T-helper 2 cell treated with Interferon-gamma antibody and Interleukin-4, amounts not matched to agents 5 μg/mL and 100 μg/mL, for 36 hours (primary cell): ENCODE data around the gene CAPZA2.
"Not testable (repeated sequence)": the region's sequence is repeated elsewhere in the genome, so short reads cannot be mapped to it uniquely, and the experiment has no call there.

Experiments
- DNase-seq: peaks from one replicate; pipeline ENCODE4 v3.0.0; 2021; ENCODE audit warnings: low spot score
- H3K27ac Mint-ChIP-seq: one replicate; pipeline ENCODE4 v1.8.0; 2021; ENCODE audit warnings: mild to moderate bottlenecking, mixed read lengths
- H3K27me3 Mint-ChIP-seq: one replicate; pipeline ENCODE4 v1.8.0; 2021; ENCODE audit warnings: low read depth, mixed read lengths
- H3K36me3 Mint-ChIP-seq: one replicate; pipeline ENCODE4 v1.8.0; 2021; ENCODE audit warnings: low read depth, mixed read lengths
- H3K4me1 Mint-ChIP-seq: one replicate; pipeline ENCODE4 v1.8.0; 2021; ENCODE audit warnings: low read depth, mixed read lengths
- H3K4me3 Mint-ChIP-seq: one replicate; pipeline ENCODE4 v1.8.0; 2022; ENCODE audit warnings: mild to moderate bottlenecking, moderate library complexity, mixed read lengths
- H3K9me3 Mint-ChIP-seq: one replicate; pipeline ENCODE4 v1.8.0; 2021; ENCODE audit warnings: mixed read lengths

CAPZA2 gene

DNA sequence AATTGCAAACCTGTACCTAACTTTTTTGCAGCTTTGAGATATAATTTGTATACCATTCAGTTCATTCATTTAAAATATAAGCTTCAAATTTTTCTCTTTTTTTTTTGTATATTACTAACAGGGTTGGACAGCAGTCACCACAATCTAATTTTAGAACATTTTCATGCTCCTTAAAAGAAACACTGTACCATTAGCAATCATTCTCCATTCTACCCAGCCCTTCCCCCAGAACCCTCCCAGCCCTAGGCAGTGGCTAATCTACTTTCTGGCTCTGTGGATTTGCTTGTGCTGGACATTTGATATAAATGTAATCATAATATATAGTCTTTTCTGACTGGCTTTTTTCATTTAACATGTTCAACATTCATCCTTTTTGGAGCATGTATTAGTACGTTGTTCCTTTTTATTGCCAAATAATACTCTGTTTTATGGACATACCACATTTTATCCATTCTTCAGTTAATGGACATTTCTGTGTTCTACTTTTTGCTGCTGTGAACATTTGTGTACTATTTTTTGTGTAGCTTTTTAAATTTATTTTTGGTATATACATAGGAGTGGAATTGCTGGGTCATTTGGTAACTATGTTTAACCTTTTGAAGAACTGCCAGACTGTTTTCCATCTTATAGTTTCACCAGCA is 50.0 kb downstream of the CAPZA2 start:
- Mint-ChIP-seq H3K4me3 (no peak overlapping the region), H3K9me3 (no peaks in the 10 kb centered on the region), H3K36me3 (peaks cover 51% of the 10 kb centered on the region), H3K27ac (no peak overlapping the region), H3K27me3 (no peaks in the 10 kb centered on the region), H3K4me1 (peaks cover 6% of the 10 kb centered on the region)
- DNase-seq: no peak

DNA sequence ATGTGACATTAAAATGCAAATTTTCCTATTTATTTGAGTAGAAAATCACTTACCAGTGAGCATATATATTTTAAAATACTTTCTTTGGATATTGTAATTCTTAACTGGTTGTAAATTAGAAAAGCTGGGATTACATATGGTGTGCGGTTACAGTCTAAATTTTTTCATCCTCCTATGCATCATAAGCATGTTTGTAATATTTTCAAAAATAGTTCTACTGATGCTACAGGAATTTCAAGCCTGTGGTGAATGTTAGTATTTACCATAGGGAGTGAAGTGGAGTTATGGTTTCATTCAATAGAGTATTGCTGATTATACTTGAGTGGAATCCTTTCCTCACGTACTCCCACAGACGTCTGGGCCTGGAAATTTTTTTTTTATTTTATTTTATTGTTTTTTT is 56.3 kb downstream of the CAPZA2 start:
- DNase-seq: no peak
- H3K27ac Mint-ChIP-seq: no peak overlapping the region

DNA sequence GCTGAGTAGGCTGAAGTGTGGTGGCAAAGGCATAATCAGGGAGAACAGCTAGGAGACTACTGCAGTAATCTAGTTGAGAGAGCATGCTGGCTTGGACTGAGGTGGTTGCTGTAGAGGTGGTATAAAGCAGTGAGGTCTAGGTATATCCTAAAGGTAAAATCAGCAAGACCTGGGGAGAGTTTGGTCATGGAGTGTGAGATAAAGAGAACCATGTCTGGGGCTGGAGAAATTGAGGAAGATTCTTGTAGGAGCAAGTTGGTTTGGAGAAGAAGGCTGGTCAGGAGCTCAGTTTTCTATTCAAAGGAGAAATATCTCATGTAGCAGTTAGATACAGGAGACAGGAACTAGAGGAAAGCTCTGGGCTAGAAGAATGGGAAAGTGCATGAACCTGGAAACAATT is 58.0 kb downstream of the CAPZA2 start:
- Mint-ChIP-seq H3K36me3 (peaks cover 25% of the 10 kb centered on the region), H3K4me3 (no peak overlapping the region), H3K4me1 (no peaks in the 10 kb centered on the region), H3K9me3 (no peaks in the 10 kb centered on the region), H3K27ac (no peak overlapping the region), H3K27me3 (no peaks in the 10 kb centered on the region)
- no peak for DNase-seq

More for the DNA sequence above, 56.3 kb downstream of the CAPZA2 start:
- no peak overlapping the region for H3K4me3 Mint-ChIP-seq
- H3K27me3 Mint-ChIP-seq: no peaks in the 10 kb centered on the region
- no peaks in the 10 kb centered on the region for H3K9me3 Mint-ChIP-seq
- H3K4me1 Mint-ChIP-seq: no peaks in the 10 kb centered on the region
- peaks cover 31% of the 10 kb centered on the region for H3K36me3 Mint-ChIP-seq

DNA sequence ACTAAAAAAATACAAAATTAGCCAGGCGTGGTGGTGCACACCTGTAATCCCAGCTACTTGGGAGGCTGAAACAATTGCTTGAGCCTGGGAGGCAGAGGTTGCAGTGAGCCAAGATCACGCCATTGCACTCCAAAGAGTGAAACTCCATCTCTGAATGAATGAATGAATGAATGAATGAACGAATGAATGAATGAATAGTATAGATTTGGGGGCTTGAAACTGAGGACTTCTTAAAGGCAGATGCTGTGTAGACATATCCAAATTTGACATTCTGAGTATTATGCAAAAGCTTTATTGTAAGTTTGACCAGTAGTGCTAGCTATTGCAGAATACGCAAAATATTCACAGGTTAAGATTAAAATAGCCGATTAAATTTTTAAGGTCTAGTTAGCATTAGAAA is 60.2 kb downstream of the CAPZA2 start:
- Mint-ChIP-seq H3K36me3 (peaks cover 18% of the 10 kb centered on the region), H3K4me3 (no peak overlapping the region), H3K27me3 (no peaks in the 10 kb centered on the region), H3K4me1 (no peaks in the 10 kb centered on the region), H3K27ac (no peak overlapping the region), H3K9me3 (no peaks in the 10 kb centered on the region)
- no peak for DNase-seq

DNA sequence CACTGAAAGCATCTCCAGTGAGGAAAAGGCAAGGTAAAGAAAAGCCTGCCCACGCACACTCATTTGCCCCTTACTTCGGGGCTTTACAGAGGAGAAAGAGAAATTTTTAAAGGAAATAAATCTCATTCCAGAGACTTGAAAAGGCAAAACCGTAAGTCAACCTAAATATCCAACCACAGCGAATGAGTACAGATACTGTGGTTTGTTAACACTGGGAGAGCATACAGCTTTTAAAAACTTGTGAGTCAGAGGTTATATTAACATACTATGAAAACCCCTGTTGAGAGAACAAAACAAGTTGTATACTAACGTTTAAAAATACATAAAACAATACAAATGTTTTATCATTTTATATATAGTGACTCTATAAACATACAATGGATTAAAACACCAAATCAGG is 62.4 kb downstream of the CAPZA2 start:
- Mint-ChIP-seq H3K4me3 (no peak overlapping the region), H3K9me3 (no peaks in the 10 kb centered on the region), H3K27ac (no peak overlapping the region), H3K27me3 (peaks cover 3% of the 10 kb centered on the region), H3K36me3 (peaks cover 7% of the 10 kb centered on the region), H3K4me1 (no peaks in the 10 kb centered on the region)
- no peak for DNase-seq

DNA sequence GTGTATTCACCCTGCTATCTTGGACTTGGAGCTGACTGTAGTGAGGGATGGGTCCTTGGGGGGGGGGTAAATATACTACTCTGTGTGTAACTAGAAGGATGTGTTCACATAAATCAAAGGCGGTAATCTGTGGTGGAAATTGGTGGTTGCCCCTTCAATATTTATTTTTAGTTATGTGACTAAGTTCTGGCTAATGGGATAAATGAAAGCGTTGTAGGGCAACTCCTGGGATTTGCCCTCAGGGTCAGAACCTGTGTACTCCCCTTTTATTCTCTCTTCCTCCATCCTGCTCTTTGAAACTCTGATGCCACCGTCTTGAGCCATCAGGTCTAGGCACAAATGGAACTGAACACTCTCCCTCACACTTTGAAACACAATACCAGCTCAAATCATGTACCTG is 66.6 kb downstream of the CAPZA2 start:
- H3K36me3 Mint-ChIP-seq: no peaks in the 10 kb centered on the region
- H3K27ac Mint-ChIP-seq: no peak overlapping the region
- peaks cover 6% of the 10 kb centered on the region for H3K27me3 Mint-ChIP-seq
- H3K4me1 Mint-ChIP-seq: peaks cover 1% of the 10 kb centered on the region
- H3K4me3 Mint-ChIP-seq: no peak overlapping the region
- no peaks in the 10 kb centered on the region for H3K9me3 Mint-ChIP-seq
- DNase-seq: no peak

DNA sequence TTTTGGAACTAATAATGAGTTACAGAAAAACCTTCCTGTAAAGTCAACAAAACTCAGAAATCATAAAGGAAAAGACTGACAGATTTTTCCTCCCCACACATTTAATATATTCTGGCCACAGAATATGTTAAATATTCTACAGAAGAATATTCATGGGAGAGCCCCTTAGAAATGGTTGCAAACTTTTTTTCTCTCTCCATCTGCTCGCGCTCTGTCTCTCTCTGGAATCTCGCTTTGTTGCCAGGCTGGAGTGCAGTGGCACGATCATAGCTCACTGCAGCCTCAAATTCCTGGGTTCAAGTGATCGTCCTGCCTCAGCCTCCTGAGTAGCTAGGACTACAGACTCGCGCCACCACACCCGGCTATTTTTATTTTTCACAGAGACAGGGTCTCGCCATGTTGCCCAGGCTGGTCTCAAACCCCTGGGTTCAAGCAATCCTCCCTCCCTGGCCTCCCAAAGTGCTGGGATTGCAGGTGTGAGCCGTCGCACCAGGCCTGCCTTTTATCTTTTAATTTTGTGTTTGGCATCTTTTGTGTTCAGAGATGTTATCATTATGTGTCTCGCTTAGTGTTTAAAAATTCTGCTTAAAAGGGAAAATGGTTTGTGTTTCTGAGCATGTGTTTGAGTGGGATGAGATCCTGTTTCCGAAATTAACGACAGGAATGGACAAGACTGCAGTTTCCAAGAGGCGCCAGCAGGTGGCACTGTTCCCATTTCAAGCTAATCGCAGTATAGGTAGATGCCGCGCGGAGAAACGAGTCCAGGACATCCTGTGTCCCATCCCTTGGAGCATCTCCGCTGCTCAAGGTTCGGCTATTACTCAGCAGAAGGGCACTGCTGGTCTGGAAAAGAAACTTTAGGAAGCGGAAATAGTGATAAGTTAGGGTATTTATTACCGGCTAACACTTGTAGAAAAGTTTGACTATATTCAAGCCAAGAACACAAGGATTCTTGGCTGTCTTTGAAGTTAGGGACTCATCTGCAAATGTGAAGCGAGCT is 67.8 kb downstream of the CAPZA2 start:
- H3K27me3 Mint-ChIP-seq: peaks cover 13% of the 10 kb centered on the region
- no peak overlapping the region for H3K27ac Mint-ChIP-seq
- H3K4me1 Mint-ChIP-seq: peaks cover 3% of the 10 kb centered on the region
- no peaks in the 10 kb centered on the region for H3K9me3 Mint-ChIP-seq
- peak; percentile 56 for DNase-seq
- H3K36me3 Mint-ChIP-seq: no peaks in the 10 kb centered on the region
- H3K4me3 Mint-ChIP-seq: no peak overlapping the region

DNA sequence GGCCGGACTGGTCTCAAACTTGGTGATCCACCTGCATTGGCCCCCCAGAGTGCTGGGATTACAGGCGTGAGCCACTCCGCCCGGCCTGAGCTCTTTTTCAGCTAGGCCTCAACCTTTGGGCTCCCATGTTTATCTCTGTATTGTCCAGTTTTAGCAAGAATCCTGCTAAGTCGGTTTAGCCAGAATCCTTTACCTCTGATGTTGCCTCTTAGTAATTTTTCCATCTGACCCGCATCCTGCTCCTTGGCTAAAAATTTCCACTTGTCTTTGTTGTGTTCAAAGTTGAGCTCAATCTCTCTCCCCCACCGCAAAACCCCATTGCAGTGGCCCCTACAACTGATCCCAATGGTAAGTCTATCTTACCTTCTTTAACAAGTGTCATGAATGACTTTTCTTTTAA is 70.2 kb downstream of the CAPZA2 start:
- no peak for DNase-seq
- H3K27ac Mint-ChIP-seq: no peak overlapping the region
- H3K36me3 Mint-ChIP-seq: no peaks in the 10 kb centered on the region
- peaks cover 3% of the 10 kb centered on the region for H3K4me1 Mint-ChIP-seq
- no peak overlapping the region for H3K4me3 Mint-ChIP-seq
- no peaks in the 10 kb centered on the region for H3K9me3 Mint-ChIP-seq
- peaks cover 20% of the 10 kb centered on the region for H3K27me3 Mint-ChIP-seq

DNA sequence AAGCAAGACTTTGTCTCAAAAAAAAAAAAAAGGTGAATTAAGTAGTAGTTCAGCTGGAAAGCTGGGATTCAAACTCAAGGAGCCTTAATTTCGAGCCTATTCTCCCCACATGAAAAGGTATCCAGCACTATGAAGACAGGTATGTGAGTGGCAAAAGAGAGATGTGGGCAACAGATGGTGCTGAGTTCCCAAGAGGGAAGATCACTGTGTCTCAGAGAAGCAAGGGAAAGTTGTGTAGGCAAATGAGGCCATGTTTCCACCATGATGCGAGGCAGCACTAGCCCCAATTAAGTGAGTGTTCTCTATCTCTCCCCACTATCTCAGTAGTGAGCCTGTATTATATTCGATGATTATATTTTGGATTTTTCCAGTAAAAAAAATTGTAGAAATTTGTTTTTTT is 71.1 kb downstream of the CAPZA2 start:
- Mint-ChIP-seq H3K4me3 (no peak overlapping the region), H3K27ac (no peak overlapping the region)

DNA sequence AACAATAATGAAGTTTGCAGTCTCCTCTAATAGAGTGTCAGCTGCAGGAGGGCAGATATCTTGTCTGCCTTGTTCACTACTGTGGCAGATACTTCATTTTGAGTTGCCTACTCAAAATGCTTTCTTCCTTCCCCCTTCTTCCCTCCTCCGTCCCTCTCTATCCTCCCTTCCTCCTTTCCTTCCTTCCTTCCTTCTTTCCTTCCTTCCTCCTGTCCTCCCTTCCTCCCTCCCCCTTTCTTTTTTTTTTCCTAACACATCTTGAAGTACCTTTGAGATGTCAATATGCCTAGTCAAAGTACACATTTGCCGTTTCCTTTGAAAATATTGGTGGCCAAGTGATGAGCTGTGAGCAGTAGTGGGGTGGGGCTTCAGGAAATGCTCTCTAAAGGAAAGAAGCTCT is 72.2 kb downstream of the CAPZA2 start:
- Mint-ChIP-seq H3K4me3 (no peak overlapping the region), H3K9me3 (no peaks in the 10 kb centered on the region), H3K27me3 (peaks cover 24% of the 10 kb centered on the region), H3K36me3 (no peaks in the 10 kb centered on the region), H3K27ac (no peak overlapping the region), H3K4me1 (peaks cover 5% of the 10 kb centered on the region)
- DNase-seq: no peak

More for the DNA sequence above, 71.1 kb downstream of the CAPZA2 start:
- Mint-ChIP-seq H3K4me1 (peaks cover 3% of the 10 kb centered on the region), H3K9me3 (no peaks in the 10 kb centered on the region), H3K27me3 (peaks cover 22% of the 10 kb centered on the region), H3K36me3 (no peaks in the 10 kb centered on the region)
- DNase-seq: no peak

DNA sequence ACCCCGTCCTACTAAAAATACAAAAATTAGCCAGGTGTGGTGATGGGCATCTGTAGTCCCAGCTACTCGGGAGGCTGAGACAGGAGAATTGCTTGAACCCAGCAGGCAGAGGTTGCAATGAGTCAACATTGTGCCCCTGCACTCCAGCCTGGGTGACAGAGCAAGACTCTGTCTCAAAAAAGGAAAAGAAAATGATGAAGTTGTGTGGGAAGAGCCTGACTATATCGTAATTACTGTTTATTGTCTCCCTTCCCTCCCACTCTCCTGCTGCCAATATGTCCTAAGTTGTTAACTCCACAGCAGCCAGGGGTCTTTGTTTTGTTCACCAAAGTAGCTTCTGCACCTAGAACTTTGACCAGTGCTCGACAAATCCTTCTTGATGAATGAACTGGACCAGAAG is 74.5 kb downstream of the CAPZA2 start:
- not testable (repeated sequence) for H3K36me3 Mint-ChIP-seq, H3K4me3 Mint-ChIP-seq, H3K9me3 Mint-ChIP-seq, DNase-seq, H3K27ac Mint-ChIP-seq, H3K4me1 Mint-ChIP-seq
- H3K27me3 Mint-ChIP-seq: peaks cover 29% of the 10 kb centered on the region

DNA sequence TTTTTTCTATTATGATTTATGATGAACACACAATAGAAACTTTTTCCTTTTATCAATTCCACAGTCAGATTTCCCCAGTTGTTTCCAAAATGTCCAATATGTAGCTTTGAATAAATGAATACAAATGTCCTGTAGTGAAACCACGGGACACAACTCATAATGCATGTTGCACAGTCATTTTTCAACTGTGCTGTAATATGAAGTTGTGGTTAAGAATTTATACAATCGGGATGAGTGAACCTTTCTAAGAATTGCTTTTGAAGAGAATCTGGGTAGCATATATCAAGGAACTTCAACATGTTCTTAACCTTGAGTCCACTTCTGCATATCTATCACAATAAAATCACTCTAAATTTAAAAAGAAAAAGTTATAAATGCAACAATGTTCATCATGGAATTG is 76.3 kb downstream of the CAPZA2 start:
- no peaks in the 10 kb centered on the region for H3K9me3 Mint-ChIP-seq
- peaks cover 31% of the 10 kb centered on the region for H3K27me3 Mint-ChIP-seq
- no peak overlapping the region for H3K4me3 Mint-ChIP-seq
- H3K27ac Mint-ChIP-seq: no peak overlapping the region
- peaks cover 5% of the 10 kb centered on the region for H3K4me1 Mint-ChIP-seq
- no peak for DNase-seq
- no peaks in the 10 kb centered on the region for H3K36me3 Mint-ChIP-seq

DNA sequence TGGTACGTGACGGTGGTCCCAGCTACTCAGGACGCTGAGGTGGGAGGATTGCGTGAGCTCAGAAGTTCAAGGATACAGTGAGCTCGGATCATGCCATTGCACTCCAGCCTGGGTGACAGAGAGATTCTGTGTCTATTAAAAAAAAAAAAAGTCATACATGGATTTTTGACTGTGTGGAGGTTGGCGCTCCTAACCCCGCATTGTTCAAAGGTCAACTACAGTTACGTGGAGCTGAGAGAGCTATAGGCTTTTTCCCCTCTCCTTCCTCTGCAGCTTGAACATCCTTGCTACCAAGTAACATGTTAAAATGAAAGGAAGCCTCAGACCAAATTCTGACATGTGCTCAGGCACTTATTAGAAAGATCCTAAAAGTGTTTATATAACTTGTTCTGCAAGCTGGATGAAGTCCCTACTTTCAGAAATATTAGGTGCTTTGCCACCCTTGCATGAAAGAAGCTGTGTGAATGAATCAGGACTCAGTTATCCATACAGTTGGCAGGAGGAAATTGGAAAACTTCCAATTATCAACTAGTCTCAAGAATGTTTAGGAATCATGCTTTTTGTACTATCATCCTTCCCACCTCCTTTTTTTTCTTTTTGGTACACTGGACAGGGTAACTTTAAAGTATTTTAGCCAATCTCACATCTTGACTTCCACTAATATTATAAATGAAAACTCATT is 78.4 kb downstream of the CAPZA2 start:
- no peak overlapping the region for H3K27ac Mint-ChIP-seq
- H3K36me3 Mint-ChIP-seq: no peaks in the 10 kb centered on the region
- H3K9me3 Mint-ChIP-seq: no peaks in the 10 kb centered on the region
- no peak for DNase-seq
- H3K4me3 Mint-ChIP-seq: no peak overlapping the region
- peaks cover 24% of the 10 kb centered on the region for H3K27me3 Mint-ChIP-seq
- H3K4me1 Mint-ChIP-seq: peaks cover 3% of the 10 kb centered on the region

DNA sequence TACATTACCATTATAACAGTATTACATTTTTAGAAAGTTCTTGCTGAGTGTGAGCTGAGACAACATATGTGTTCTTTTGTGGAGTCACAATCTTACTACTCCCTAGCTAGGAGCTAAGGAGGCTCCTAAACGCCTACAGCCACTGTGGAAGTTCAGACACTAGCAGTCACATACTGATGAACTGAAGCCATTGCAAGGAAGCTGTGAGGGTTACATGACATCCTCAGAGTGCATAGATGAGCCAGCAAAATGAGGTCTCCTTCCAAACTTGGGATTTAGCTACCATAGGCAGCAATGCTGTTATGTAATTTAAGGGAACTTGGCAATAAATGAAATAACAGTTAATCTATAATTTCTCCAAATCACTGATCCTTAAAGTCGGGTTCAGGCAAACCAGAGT is 80.1 kb downstream of the CAPZA2 start:
- H3K27ac Mint-ChIP-seq: no peak overlapping the region
- H3K4me1 Mint-ChIP-seq: peaks cover 3% of the 10 kb centered on the region
- peaks cover 24% of the 10 kb centered on the region for H3K27me3 Mint-ChIP-seq
- no peaks in the 10 kb centered on the region for H3K9me3 Mint-ChIP-seq
- no peak for DNase-seq
- no peak overlapping the region for H3K4me3 Mint-ChIP-seq
- no peaks in the 10 kb centered on the region for H3K36me3 Mint-ChIP-seq
